Measurements from ENCODE around the gene TULP3.

DNA sequence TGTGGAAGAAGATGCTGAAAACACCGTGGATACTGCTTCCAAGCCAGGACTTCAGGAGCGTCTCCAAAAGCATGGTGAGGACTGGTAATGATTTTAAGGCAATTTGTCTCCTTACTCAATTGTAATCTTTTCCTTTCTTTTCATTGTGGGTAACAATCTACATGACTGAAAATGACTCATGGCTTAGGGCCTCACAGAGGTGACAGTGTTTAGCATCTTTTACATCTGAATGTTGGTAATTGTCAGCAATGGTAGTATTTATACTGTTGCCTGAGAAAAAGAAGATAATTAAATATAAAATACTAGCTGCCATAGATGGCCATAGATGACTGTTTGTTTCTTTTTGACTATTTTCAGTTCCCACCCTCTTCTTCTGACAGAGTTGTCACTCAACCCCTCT lies 31.6 kb downstream of the TULP3 start:
- TF ChIP-seq POLR2A (IDR thresholded peaks at IDR 0.05) = no peak
- TF ChIP-seq, protein P1, sequence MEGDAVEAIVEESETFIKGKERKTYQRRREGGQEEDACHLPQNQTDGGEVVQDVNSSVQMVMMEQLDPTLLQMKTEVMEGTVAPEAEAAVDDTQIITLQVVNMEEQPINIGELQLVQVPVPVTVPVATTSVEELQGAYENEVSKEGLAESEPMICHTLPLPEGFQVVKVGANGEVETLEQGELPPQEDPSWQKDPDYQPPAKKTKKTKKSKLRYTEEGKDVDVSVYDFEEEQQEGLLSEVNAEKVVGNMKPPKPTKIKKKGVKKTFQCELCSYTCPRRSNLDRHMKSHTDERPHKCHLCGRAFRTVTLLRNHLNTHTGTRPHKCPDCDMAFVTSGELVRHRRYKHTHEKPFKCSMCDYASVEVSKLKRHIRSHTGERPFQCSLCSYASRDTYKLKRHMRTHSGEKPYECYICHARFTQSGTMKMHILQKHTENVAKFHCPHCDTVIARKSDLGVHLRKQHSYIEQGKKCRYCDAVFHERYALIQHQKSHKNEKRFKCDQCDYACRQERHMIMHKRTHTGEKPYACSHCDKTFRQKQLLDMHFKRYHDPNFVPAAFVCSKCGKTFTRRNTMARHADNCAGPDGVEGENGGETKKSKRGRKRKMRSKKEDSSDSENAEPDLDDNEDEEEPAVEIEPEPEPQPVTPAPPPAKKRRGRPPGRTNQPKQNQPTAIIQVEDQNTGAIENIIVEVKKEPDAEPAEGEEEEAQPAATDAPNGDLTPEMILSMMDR (IDR thresholded peaks at IDR 0.05) = no peak
